SK-N-SH (cell line): ENCODE results near the gene NUDT22. TPM values are rescaled to one million over a fixed set of nuclear protein-coding genes. Genes with fewer than 3 reads are reported as not detected.
A peak's percentile ranks its signal among the peaks of the same experiment; 100 is the strongest.

Experiments used
- CTCF ChIA-PET: fragments of 300-600, 350-600 bp; formaldehyde crosslinking; extraction: SDS; loops from one replicate; lab custom pipeline; 2021; lab: Yijun Ruan, JAX
- POLR2A ChIA-PET: fragments of 350-600 bp; sonication (Branson Sonifier 250); formaldehyde crosslinking; extraction: SDS; loops from one replicate; lab custom pipeline; 2020; ENCODE audit warnings: antibody characterized with exemption, inconsistent platforms; lab: Yijun Ruan, JAX
- DNase-seq: peaks from one replicate; pipeline ENCODE4 v3.0.0; 2012
- H2AFZ ChIP-seq: fragments of 200-600 bp; sonication (generic); 2 replicates; pipeline ENCODE4 v1.8.1; 2016; ENCODE audit warnings: antibody characterized with exemption, mild to moderate bottlenecking, low read depth
- H3F3A ChIP-seq: fragments of 200-600 bp; sonication (generic); replicated peaks from 2 replicates; pipeline ENCODE3; 2016; ENCODE audit warnings: antibody characterized with exemption, mild to moderate bottlenecking; ENCODE audit not compliant: insufficient read depth
- H3K27ac ChIP-seq, 2 experiments: fragments of 200-500 bp in 1 of 2; fragments of 200-600 bp in 1 of 2; sonication (Bioruptor generic) in 1 of 2; sonication (generic), shearing (Covaris generic) in 1 of 2; 2 replicates each; pipeline versions ENCODE4 v1.5.1 to v1.6.1; 2014 to 2016; ENCODE audit warnings: low read depth in 2 of 2, inconsistent platforms in 1 of 2, low read length in 1 of 2, mild to moderate bottlenecking in 1 of 2, mixed read lengths in 1 of 2
- H3K27me3 ChIP-seq: fragments of 200-600 bp; sonication (generic), shearing (Covaris generic); 2 replicates; pipeline ENCODE4 v1.6.1; 2016; ENCODE audit warnings: mixed run types; ENCODE audit not compliant: insufficient read depth
- H3K36me3 ChIP-seq, 2 experiments: fragments of 200-500 bp in 1 of 2; fragments of 200-600 bp in 1 of 2; sonication (Bioruptor generic) in 1 of 2; sonication (generic) in 1 of 2; replicated peaks in 1 of 2; 2 replicates each; pipeline versions ENCODE3 to v1.5.1; 2014 to 2016; ENCODE audit warnings: low read length in 1 of 2, mild to moderate bottlenecking in 1 of 2; ENCODE audit not compliant: insufficient read depth in 2 of 2, control insufficient read depth in 1 of 2
- H3K4me1 ChIP-seq, 2 experiments: fragments of 200-500 bp in 1 of 2; fragments of 200-600 bp in 1 of 2; sonication (Bioruptor generic) in 1 of 2; sonication (generic), shearing (Covaris generic) in 1 of 2; 2 replicates each; pipeline versions ENCODE4 v1.5.1 to v1.6.1; 2014 to 2016; ENCODE audit warnings: low read depth in 1 of 2, low read length in 1 of 2, mixed run types in 1 of 2; ENCODE audit not compliant: insufficient read depth in 2 of 2, control insufficient read depth in 1 of 2
- H3K4me2 ChIP-seq: fragments of 200-600 bp; sonication (generic), shearing (Covaris generic); 2 replicates; pipeline ENCODE4 v1.6.1; 2017; ENCODE audit warnings: mixed run types
- H3K4me3 ChIP-seq, 2 experiments: fragments of 200-500 bp in 1 of 2; fragments of 200-600 bp in 1 of 2; sonication (Bioruptor generic) in 1 of 2; sonication (generic), shearing (Covaris generic) in 1 of 2; 2 replicates each; pipeline versions ENCODE4 v1.5.1 to v1.8.1; 2014 to 2016; ENCODE audit warnings: low read depth in 2 of 2, inconsistent platforms in 1 of 2, low read length in 1 of 2, mild to moderate bottlenecking in 1 of 2, mixed read lengths in 1 of 2, moderate library complexity in 1 of 2
- H3K79me2 ChIP-seq: fragments of 200-600 bp; sonication (generic); 2 replicates; pipeline ENCODE4 v1.8.1; 2017; ENCODE audit warnings: mild to moderate bottlenecking; ENCODE audit not compliant: insufficient read depth
- H3K9ac ChIP-seq: fragments of 200-600 bp; sonication (generic); 2 replicates; pipeline ENCODE4 v1.6.1; 2017; ENCODE audit warnings: mixed run types
- H3K9me2 ChIP-seq: fragments of 200-600 bp; sonication (generic); 2 replicates; pipeline ENCODE4 v1.6.1; 2017; ENCODE audit warnings: mixed run types
- H3K9me3 ChIP-seq: fragments of 200-600 bp; sonication (generic); 2 replicates; pipeline ENCODE4 v1.6.1; 2017; ENCODE audit warnings: mixed run types, mild to moderate bottlenecking, moderate library complexity
- H4K20me1 ChIP-seq: fragments of 200-600 bp; sonication (generic); 2 replicates; pipeline ENCODE4 v1.6.1; 2017; ENCODE audit warnings: mild to moderate bottlenecking, mixed run types; ENCODE audit not compliant: insufficient read depth
- CHD2 ChIP-seq: fragments of 150-350 bp; IDR thresholded peaks from 2 replicates; pipeline ENCODE4 v1.6.1; 2018; ENCODE audit warnings: low read length; ENCODE audit not compliant: partially characterized antibody
- FOSL2 ChIP-seq: IDR thresholded peaks from 2 replicates; pipeline ENCODE4 v1.4.0; 2012; ENCODE audit warnings: low read depth, mild to moderate bottlenecking, moderate library complexity, borderline replicate concordance
- GATA2 ChIP-seq: sonication (generic); formaldehyde crosslinking; IDR thresholded peaks from 2 replicates; pipeline ENCODE4 v1.5.0; 2020; ENCODE audit warnings: mild to moderate bottlenecking, missing genetic modification reagents
- MEF2A ChIP-seq: IDR thresholded peaks from 2 replicates; pipeline ENCODE4 v1.4.0; 2012; ENCODE audit warnings: low read depth, borderline replicate concordance
- MXI1 ChIP-seq: IDR thresholded peaks from 2 replicates; pipeline ENCODE4 v1.6.1; 2012; ENCODE audit warnings: mild to moderate bottlenecking, low read depth, low read length, improper control_type of control experiment
- NFIC ChIP-seq: IDR thresholded peaks from 2 replicates; pipeline ENCODE4 v1.4.0; 2012; ENCODE audit warnings: borderline replicate concordance
- POLR2AphosphoS5 ChIP-seq: IDR thresholded peaks from 2 replicates; pipeline ENCODE4 v1.6.1; 2012; ENCODE audit warnings: low read depth, low read length
- SIN3A ChIP-seq: IDR thresholded peaks from 2 replicates; pipeline ENCODE4 v1.6.1; 2012; ENCODE audit warnings: low read depth, mild to moderate bottlenecking, low read length, moderate library complexity, borderline replicate concordance
- TEAD4 ChIP-seq: IDR thresholded peaks from 2 replicates; pipeline ENCODE4 v1.4.0; 2012; ENCODE audit warnings: mild to moderate bottlenecking, borderline replicate concordance; ENCODE audit not compliant: insufficient read depth
- WGBS: methylation state at CpG from one replicate; pipeline ENCODE4 v1.1.6; 2017; ENCODE audit warnings: low lambda C conversion rate; 5-methylcytosine and 5-hydroxymethylcytosine counted together
- polyA plus RNA-seq, 3 experiments: library from polyadenylated mRNA; depleted of rRNA; stranded (reverse); fragments of >200 nt; gene quantifications; 2 replicates each; pipeline ENCODE4 v1.2.3, GENCODE V29; 2012
- TF ChIP-seq, protein P1 (sequence below): fragments of 150-350 bp; IDR thresholded peaks from 2 replicates; pipeline ENCODE4 v1.6.1; 2017; ENCODE audit warnings: antibody characterized with exemption, low read length, low read depth, borderline replicate concordance
- TF ChIP-seq, protein P2 (sequence below): IDR thresholded peaks from 2 replicates; pipeline ENCODE4 v1.4.0; 2012; ENCODE audit warnings: low read depth

Gene NUDT22
- polyA plus RNA-seq, 1 of the 3 experiments (the other 2 are of a cell fraction) = 72.7 TPM

DNA sequence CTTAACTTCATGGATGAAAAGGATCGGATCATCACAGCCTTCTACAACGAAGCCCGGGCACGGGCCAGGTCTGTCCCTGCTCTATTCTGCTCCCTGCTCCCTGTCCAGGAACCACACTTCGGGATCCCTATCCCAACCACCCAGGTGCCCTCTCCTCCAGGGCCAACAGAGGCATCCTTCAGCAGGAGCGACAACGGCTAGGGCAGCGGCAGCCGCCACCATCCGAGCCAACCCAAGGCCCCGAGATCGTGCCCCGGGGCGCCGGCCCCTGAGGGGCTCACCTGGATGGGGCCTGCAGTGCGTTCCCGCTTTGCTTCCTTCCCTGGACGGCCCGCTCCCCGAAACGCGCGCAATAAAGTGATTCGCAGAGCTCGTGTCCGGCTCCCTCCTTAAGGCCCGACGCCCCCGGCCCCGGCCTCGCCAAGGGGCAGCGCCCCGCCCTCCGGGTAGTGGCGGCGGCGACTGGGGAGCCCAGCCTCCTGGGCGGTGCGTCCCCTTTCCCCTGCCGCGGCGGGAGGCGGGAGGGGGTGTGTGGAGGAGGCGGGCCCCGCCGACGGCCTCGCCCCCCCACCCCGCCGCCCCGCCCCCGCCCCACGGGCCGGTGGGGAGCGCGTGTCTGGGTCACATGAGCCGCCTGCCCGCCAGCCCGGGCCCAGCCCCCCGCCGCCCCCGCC, 8.0 kb downstream of the NUDT22 start, which contains the start of gene VEGFB (continued):
- TF ChIP-seq, protein P1, sequence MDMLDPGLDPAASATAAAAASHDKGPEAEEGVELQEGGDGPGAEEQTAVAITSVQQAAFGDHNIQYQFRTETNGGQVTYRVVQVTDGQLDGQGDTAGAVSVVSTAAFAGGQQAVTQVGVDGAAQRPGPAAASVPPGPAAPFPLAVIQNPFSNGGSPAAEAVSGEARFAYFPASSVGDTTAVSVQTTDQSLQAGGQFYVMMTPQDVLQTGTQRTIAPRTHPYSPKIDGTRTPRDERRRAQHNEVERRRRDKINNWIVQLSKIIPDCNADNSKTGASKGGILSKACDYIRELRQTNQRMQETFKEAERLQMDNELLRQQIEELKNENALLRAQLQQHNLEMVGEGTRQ = no peak

DNA sequence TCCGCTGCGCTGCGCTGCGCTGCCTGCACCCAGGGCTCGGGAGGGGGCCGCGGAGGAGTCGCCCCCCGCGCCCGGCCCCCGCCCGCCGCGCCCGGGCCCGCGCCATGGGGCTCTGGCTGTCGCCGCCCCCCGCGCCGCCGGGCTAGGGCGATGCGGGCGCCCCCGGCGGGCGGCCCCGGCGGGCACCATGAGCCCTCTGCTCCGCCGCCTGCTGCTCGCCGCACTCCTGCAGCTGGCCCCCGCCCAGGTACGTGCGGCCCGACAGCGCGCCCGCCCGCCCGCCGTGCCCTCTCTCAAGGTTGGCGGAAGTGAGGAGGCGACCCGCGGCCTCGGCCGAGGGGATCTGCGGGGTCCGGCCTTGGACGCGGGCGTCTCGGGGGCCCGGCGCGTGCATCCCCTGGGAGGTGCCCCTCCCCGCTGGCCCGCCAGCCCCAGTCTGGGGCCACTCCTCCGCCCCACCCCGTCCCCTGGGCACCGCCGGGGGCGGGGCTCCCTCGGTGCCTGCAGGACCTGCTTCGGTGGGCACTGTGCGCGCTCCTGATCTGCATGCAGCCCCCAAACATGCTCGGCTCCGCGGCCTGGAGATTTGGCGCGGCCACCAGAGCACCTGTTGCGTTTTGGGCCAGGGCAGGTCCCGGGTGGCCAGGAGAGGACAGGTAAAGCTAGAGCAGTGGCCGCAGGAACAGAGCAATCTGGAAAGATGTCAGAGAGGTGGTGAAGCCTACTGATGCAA, 8.7 kb downstream of the NUDT22 start:
- Histone ChIP-seq H3K79me2 (peaks cover 19% of the 10 kb centered on the region), H3K9me3 (no peaks in the 10 kb centered on the region), H3K27me3 (no peaks in the 10 kb centered on the region), H3K27ac (peak overlapping the region in 1 of 2 experiments; percentile 83; a peak in 2 of 4 replicates), H3K9ac (peak overlapping the region; percentile 63), H3K36me3 (peaks cover 0 to 18% of the 10 kb centered on the region in 2 experiments), H3K4me3 (peak overlapping the region; percentile 63 to 66), H3K4me1 (peaks cover 11 to 42% of the 10 kb centered on the region in 2 experiments; a peak in 2 of 4 replicates), H2AFZ (no peak overlapping the region), H3K4me2 (peak overlapping the region; percentile 89), H3K9me2 (no peaks in the 10 kb centered on the region), H4K20me1 (no peaks in the 10 kb centered on the region), H3F3A (peaks cover 32% of the 10 kb centered on the region)
- DNase-seq = peak; percentile 79
- 6% methylated on average over 10 of the region's 80 CpGs for WGBS
- TF ChIP-seq SIN3A = peak; percentile 42; the same call in 1 of the 2 replicates
- TF ChIP-seq CHD2 = no peak
- TF ChIP-seq MXI1 = peak; percentile 60
- peak; percentile 20; the same call in 1 of the 2 replicates for TF ChIP-seq POLR2AphosphoS5
- no peak for TF ChIP-seq TEAD4
- no peak for TF ChIP-seq NFIC
- TF ChIP-seq GATA2 (CRISPR knock-in tag) = no peak
- no peak for TF ChIP-seq MEF2A
- no peak for TF ChIP-seq FOSL2
- TF ChIP-seq, protein P2, sequence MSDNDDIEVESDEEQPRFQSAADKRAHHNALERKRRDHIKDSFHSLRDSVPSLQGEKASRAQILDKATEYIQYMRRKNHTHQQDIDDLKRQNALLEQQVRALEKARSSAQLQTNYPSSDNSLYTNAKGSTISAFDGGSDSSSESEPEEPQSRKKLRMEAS = no peak
- CTCF ChIA-PET = interaction anchor here (1.1 to 3.4 kb wide), 5 partner anchors 16 to 69 kb away, joined by 4 to 15 read pairs (median 6); partner anchors contain the start of gene PLCB3
- POLR2A ChIA-PET = interaction anchor here (0.6 kb wide), 1 partner anchor 1380 kb away, joined by 3 read pairs; no protein-coding TSS in a partner anchor
